Measurements from ENCODE around the gene CKAP2L. TPM values are rescaled to one million over a fixed set of nuclear protein-coding genes. Genes with fewer than 3 reads are reported as not detected.

The CKAP2L gene
- total and polyA plus RNA-seq, 5 donors from 2014 or later = 0.43 to 3.4 (median 0.95) TPM

- Mint-ChIP-seq H3K4me3 (no peak overlapping the region), H3K27ac (no peak overlapping the region), H3K27me3 (no peaks in the 10 kb centered on the region), H3K9me3 (peaks cover 0 to 2% (median 0%) of the 10 kb centered on the region in 7 donors), H3K36me3 (no peaks in the 10 kb centered on the region), H3K4me1 (peaks cover 0 to 7% (median 2%) of the 10 kb centered on the region in 4 donors)
- DNase-seq = no peak
- ATAC-seq (ENCODE audit: low read depth in 2 of 2) = no peak
- Histone ChIP-seq H3K27ac (ENCODE audit: insufficient read depth, low read length, poor library complexity, severe bottlenecking) (no peak overlapping the region), H3K4me3 (ENCODE audit: low read depth, low read length) (no peak overlapping the region), H3K4me1 (ENCODE audit: control insufficient read depth, insufficient read depth, low read length, poor library complexity, severe bottlenecking) (no peaks in the 10 kb centered on the region), H3K9me3 (ENCODE audit: control insufficient read depth in 2 of 2, low read length in 2 of 2) (no peaks in the 10 kb centered on the region), H3K36me3 (ENCODE audit: control insufficient read depth, insufficient read depth, low read length) (no peaks in the 10 kb centered on the region), H3K27me3 (ENCODE audit: control insufficient read depth, insufficient read depth, low read length) (no peaks in the 10 kb centered on the region)
Measured at GRCh38 chr2:112788653-112789052, 24.2 kb upstream of the CKAP2L start.

GRCh38 chr2:112787729-112788393, 23.5 kb upstream of the CKAP2L start:
- Histone ChIP-seq H3K27ac (ENCODE audit: insufficient read depth, low read length, poor library complexity, severe bottlenecking) (no peak overlapping the region), H3K36me3 (ENCODE audit: control insufficient read depth, insufficient read depth, low read length) (no peaks in the 10 kb centered on the region), H3K9me3 (ENCODE audit: control insufficient read depth in 2 of 2, low read length in 2 of 2) (no peaks in the 10 kb centered on the region), H3K4me3 (ENCODE audit: low read depth, low read length) (no peak overlapping the region), H3K4me1 (ENCODE audit: control insufficient read depth, insufficient read depth, low read length, poor library complexity, severe bottlenecking) (no peaks in the 10 kb centered on the region), H3K27me3 (ENCODE audit: control insufficient read depth, insufficient read depth, low read length) (no peaks in the 10 kb centered on the region)
- no peaks in the 10 kb centered on the region for H3K27me3 Mint-ChIP-seq
- ATAC-seq (ENCODE audit: low read depth in 2 of 2) (no peak), DNase-seq (no peak)
- no peak overlapping the region for H3K27ac Mint-ChIP-seq
- peaks cover 0 to 2% (median 0%) of the 10 kb centered on the region in 7 donors for H3K9me3 Mint-ChIP-seq
- peaks cover 0 to 11% (median under 1%) of the 10 kb centered on the region in 4 donors for H3K4me1 Mint-ChIP-seq
- H3K4me3 Mint-ChIP-seq = no peak overlapping the region
- H3K36me3 Mint-ChIP-seq = no peaks in the 10 kb centered on the region

- Histone ChIP-seq H3K36me3 (ENCODE audit: control insufficient read depth, insufficient read depth, low read length) (no peaks in the 10 kb centered on the region), H3K27ac (ENCODE audit: insufficient read depth, low read length, poor library complexity, severe bottlenecking) (no peak overlapping the region), H3K9me3 (ENCODE audit: control insufficient read depth in 2 of 2, low read length in 2 of 2) (no peaks in the 10 kb centered on the region), H3K4me3 (ENCODE audit: low read depth, low read length) (no peak overlapping the region), H3K4me1 (ENCODE audit: control insufficient read depth, insufficient read depth, low read length, poor library complexity, severe bottlenecking) (no peaks in the 10 kb centered on the region), H3K27me3 (ENCODE audit: control insufficient read depth, insufficient read depth, low read length) (no peaks in the 10 kb centered on the region)
- Mint-ChIP-seq H3K27me3 (no peaks in the 10 kb centered on the region), H3K4me3 (no peak overlapping the region), H3K4me1 (peaks cover 0 to 11% (median 0%) of the 10 kb centered on the region in 4 donors), H3K9me3 (peaks cover 0 to 2% (median 0%) of the 10 kb centered on the region in 7 donors), H3K36me3 (no peaks in the 10 kb centered on the region), H3K27ac (no peak overlapping the region)
- DNase-seq = no peak
- ATAC-seq (ENCODE audit: low read depth in 2 of 2) = no peak
Measured at GRCh38 chr2:112787294-112787693, 22.9 kb upstream of the CKAP2L start.

- Mint-ChIP-seq H3K36me3 (no peaks in the 10 kb centered on the region), H3K4me3 (no peak within 1 kb of the TSS), H3K4me1 (peaks cover 0 to 11% (median 0%) of the 10 kb centered on the region in 4 donors), H3K9me3 (peaks cover 0 to 2% (median 0%) of the 10 kb centered on the region in 7 donors), H3K27me3 (no peaks in the 10 kb centered on the region), H3K27ac (no peak within 1 kb of the TSS)
- Histone ChIP-seq H3K9me3 (ENCODE audit: control insufficient read depth in 2 of 2, low read length in 2 of 2) (no peaks in the 10 kb centered on the region), H3K27ac (ENCODE audit: insufficient read depth, low read length, poor library complexity, severe bottlenecking) (no peak within 1 kb of the TSS), H3K27me3 (ENCODE audit: control insufficient read depth, insufficient read depth, low read length) (no peaks in the 10 kb centered on the region), H3K4me1 (ENCODE audit: control insufficient read depth, insufficient read depth, low read length, poor library complexity, severe bottlenecking) (no peaks in the 10 kb centered on the region), H3K4me3 (ENCODE audit: low read depth, low read length) (peak within 1 kb of the TSS; percentile 34), H3K36me3 (ENCODE audit: control insufficient read depth, insufficient read depth, low read length) (no peaks in the 10 kb centered on the region)
- ATAC-seq (ENCODE audit: low read depth in 2 of 2) = no peak
- DNase-seq = no peak
Measured at GRCh38 chr2:112784199-112785189, 20.1 kb upstream of the CKAP2L start, which contains the start of gene IL1A. Gene IL1A (minus strand): TSS chr2:112784493. CDS start chr2:112783770, 723 bp downstream.

- Mint-ChIP-seq H3K4me3 (no peak overlapping the region), H3K27ac (no peak overlapping the region), H3K9me3 (peaks cover 0 to 2% (median 0%) of the 10 kb centered on the region in 7 donors), H3K4me1 (peaks cover 0 to 11% (median under 1%) of the 10 kb centered on the region in 4 donors), H3K36me3 (no peaks in the 10 kb centered on the region), H3K27me3 (no peaks in the 10 kb centered on the region)
- DNase-seq = no peak
- H3K27ac ChIP-seq (ENCODE audit: insufficient read depth, low read length, poor library complexity, severe bottlenecking) = no peak overlapping the region
- H3K27me3 ChIP-seq (ENCODE audit: control insufficient read depth, insufficient read depth, low read length) = no peaks in the 10 kb centered on the region
- no peaks in the 10 kb centered on the region for H3K4me1 ChIP-seq (ENCODE audit: control insufficient read depth, insufficient read depth, low read length, poor library complexity, severe bottlenecking)
- no peaks in the 10 kb centered on the region for H3K36me3 ChIP-seq (ENCODE audit: control insufficient read depth, insufficient read depth, low read length)
- H3K9me3 ChIP-seq (ENCODE audit: control insufficient read depth in 2 of 2, low read length in 2 of 2) = no peaks in the 10 kb centered on the region
- ATAC-seq (ENCODE audit: low read depth in 2 of 2) = no peak
- no peak overlapping the region for H3K4me3 ChIP-seq (ENCODE audit: low read depth, low read length)
Measured at GRCh38 chr2:112783187-112783714, 18.8 kb upstream of the CKAP2L start.

GRCh38 chr2:112782234-112782799, 17.9 kb upstream of the CKAP2L start:
- DNase-seq (no peak), ATAC-seq (ENCODE audit: low read depth in 2 of 2) (no peak)
- H3K27me3 ChIP-seq (ENCODE audit: control insufficient read depth, insufficient read depth, low read length) = no peaks in the 10 kb centered on the region

GRCh38 chr2:112779598-112779997, 15.2 kb upstream of the CKAP2L start:
- H3K27ac Mint-ChIP-seq = no peak overlapping the region

More at GRCh38 chr2:112782234-112782799, 17.9 kb upstream of the CKAP2L start:
- Mint-ChIP-seq H3K27me3 (no peaks in the 10 kb centered on the region), H3K9me3 (peaks cover 0 to 2% (median 0%) of the 10 kb centered on the region in 7 donors), H3K36me3 (no peaks in the 10 kb centered on the region), H3K4me1 (peaks cover under 1 to 14% (median 4%) of the 10 kb centered on the region in 4 donors), H3K4me3 (no peak overlapping the region), H3K27ac (no peak overlapping the region)
- Histone ChIP-seq H3K36me3 (ENCODE audit: control insufficient read depth, insufficient read depth, low read length) (no peaks in the 10 kb centered on the region), H3K9me3 (ENCODE audit: control insufficient read depth in 2 of 2, low read length in 2 of 2) (no peaks in the 10 kb centered on the region), H3K27ac (ENCODE audit: insufficient read depth, low read length, poor library complexity, severe bottlenecking) (no peak overlapping the region), H3K4me3 (ENCODE audit: low read depth, low read length) (no peak overlapping the region), H3K4me1 (ENCODE audit: control insufficient read depth, insufficient read depth, low read length, poor library complexity, severe bottlenecking) (peaks cover 3% of the 10 kb centered on the region)

More at GRCh38 chr2:112779598-112779997, 15.2 kb upstream of the CKAP2L start:
- H3K4me3 Mint-ChIP-seq = no peak overlapping the region
- H3K4me1 ChIP-seq (ENCODE audit: control insufficient read depth, insufficient read depth, low read length, poor library complexity, severe bottlenecking) = peaks cover 9% of the 10 kb centered on the region
- H3K9me3 Mint-ChIP-seq = peaks cover 0 to 2% (median 0%) of the 10 kb centered on the region in 7 donors
- H3K27me3 Mint-ChIP-seq = no peaks in the 10 kb centered on the region
- no peaks in the 10 kb centered on the region for H3K27me3 ChIP-seq (ENCODE audit: control insufficient read depth, insufficient read depth, low read length)
- peaks cover 5 to 21% (median 10%) of the 10 kb centered on the region in 4 donors for H3K4me1 Mint-ChIP-seq
- DNase-seq (no peak), ATAC-seq (ENCODE audit: low read depth in 2 of 2) (no peak)
- no peaks in the 10 kb centered on the region for H3K36me3 Mint-ChIP-seq
- H3K9me3 ChIP-seq (ENCODE audit: control insufficient read depth in 2 of 2, low read length in 2 of 2) = no peaks in the 10 kb centered on the region
- no peak overlapping the region for H3K4me3 ChIP-seq (ENCODE audit: low read depth, low read length)
- no peaks in the 10 kb centered on the region for H3K36me3 ChIP-seq (ENCODE audit: control insufficient read depth, insufficient read depth, low read length)
- H3K27ac ChIP-seq (ENCODE audit: insufficient read depth, low read length, poor library complexity, severe bottlenecking) = no peak overlapping the region
